Right atrium auricular region (tissue), 2 donors: ENCODE data around the gene TSHR. TPM values are rescaled to one million over a fixed set of nuclear protein-coding genes. Genes with fewer than 3 reads are reported as not detected.

ENCODE experiments used
- DNase-seq: peaks from one replicate; pipeline ENCODE4 v3.0.0-alpha.2; 2019; ENCODE audit warnings: low spot score
- H3K27ac ChIP-seq, 2 donors: fragments of 200-600 bp; sonication (generic); 1 replicate in 1 of 2; 2 replicates in 1 of 2; pipeline ENCODE4 v1.5.1; 2016 to 2019
- H3K27me3 ChIP-seq, 2 donors: fragments of 200-600 bp; sonication (generic); one replicate each; pipeline versions ENCODE4 v1.5.1 to v1.6.0; 2017 to 2019
- H3K36me3 ChIP-seq: fragments of 200-600 bp; sonication (generic); one replicate; pipeline ENCODE4 v1.5.1; 2016
- H3K4me1 ChIP-seq, 2 donors: fragments of 200-600 bp; sonication (generic); one replicate each; pipeline versions ENCODE4 v1.5.1 to v1.6.0; 2017 to 2019
- H3K4me3 ChIP-seq, 2 donors: fragments of 200-600 bp; sonication (generic); 1 replicate in 1 of 2; 2 replicates in 1 of 2; pipeline ENCODE4 v1.5.1; 2017 to 2019; ENCODE audit warnings: mild to moderate bottlenecking in 1 of 2, moderate library complexity in 1 of 2
- H3K9me3 ChIP-seq, 2 donors: fragments of 200-600 bp; sonication (generic); one replicate each; pipeline ENCODE4 v1.5.1; 2019
- total RNA-seq, 2 donors: library from RNA; depleted of rRNA; stranded (reverse); fragments of >200 nt; gene quantifications; one replicate each; pipeline ENCODE4 v1.1.0, GENCODE V29; 2016
- TF ChIP-seq, protein P1 (sequence below), 2 donors: fragments of 200-600 bp; sonication (generic); IDR thresholded peaks; one replicate each; pipeline ENCODE4 v1.5.1; 2019; ENCODE audit warnings: antibody characterized with exemption in 2 of 2

The TSHR gene
- total RNA-seq, 2 donors from 2014 or later: not detected

DNA sequence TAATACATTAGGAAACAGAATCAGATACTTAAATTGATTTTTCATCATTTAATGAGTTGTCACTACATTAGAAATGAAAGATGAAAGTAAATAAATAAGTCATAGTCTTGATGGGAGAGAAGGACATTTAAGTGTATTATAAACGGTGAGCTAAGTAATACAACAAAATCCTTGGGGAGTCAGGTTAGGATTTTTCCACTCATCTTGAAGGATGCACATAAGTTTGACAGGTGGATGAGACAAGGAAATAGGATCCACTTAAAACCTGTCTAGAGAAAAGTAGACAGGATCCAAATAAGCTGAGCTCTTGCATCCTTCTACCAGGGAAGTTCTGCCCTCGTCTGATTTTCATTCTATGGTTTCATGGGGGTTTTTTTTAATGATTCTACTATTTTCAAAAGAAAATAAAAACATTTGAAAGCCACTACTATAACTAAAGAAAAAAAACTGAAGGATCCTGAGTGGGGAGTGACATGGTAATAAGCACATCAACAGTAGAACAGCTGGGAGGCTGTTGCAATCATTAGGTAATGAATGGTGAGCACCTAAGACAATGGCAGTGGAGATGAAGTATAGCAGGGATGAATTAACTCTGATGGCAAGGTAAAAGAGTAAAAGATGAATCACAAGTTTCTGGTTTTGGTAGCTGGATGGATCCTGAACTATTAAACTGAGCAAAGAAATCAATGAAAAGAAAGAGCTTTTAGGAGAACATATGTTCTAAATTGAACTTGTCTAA is 30.9 kb upstream of the TSHR start:
- no peaks in the 10 kb centered on the region for H3K9me3 ChIP-seq
- H3K27me3 ChIP-seq: no peaks in the 10 kb centered on the region
- no peak overlapping the region for H3K4me3 ChIP-seq
- peaks cover 0 to 11% of the 10 kb centered on the region in 2 donors for H3K4me1 ChIP-seq
- no peaks in the 10 kb centered on the region for H3K36me3 ChIP-seq
- TF ChIP-seq, protein P1, sequence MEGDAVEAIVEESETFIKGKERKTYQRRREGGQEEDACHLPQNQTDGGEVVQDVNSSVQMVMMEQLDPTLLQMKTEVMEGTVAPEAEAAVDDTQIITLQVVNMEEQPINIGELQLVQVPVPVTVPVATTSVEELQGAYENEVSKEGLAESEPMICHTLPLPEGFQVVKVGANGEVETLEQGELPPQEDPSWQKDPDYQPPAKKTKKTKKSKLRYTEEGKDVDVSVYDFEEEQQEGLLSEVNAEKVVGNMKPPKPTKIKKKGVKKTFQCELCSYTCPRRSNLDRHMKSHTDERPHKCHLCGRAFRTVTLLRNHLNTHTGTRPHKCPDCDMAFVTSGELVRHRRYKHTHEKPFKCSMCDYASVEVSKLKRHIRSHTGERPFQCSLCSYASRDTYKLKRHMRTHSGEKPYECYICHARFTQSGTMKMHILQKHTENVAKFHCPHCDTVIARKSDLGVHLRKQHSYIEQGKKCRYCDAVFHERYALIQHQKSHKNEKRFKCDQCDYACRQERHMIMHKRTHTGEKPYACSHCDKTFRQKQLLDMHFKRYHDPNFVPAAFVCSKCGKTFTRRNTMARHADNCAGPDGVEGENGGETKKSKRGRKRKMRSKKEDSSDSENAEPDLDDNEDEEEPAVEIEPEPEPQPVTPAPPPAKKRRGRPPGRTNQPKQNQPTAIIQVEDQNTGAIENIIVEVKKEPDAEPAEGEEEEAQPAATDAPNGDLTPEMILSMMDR (IDR thresholded peaks at IDR 0.05): no peak
- no peak overlapping the region for H3K27ac ChIP-seq
- DNase-seq: no peak

DNA sequence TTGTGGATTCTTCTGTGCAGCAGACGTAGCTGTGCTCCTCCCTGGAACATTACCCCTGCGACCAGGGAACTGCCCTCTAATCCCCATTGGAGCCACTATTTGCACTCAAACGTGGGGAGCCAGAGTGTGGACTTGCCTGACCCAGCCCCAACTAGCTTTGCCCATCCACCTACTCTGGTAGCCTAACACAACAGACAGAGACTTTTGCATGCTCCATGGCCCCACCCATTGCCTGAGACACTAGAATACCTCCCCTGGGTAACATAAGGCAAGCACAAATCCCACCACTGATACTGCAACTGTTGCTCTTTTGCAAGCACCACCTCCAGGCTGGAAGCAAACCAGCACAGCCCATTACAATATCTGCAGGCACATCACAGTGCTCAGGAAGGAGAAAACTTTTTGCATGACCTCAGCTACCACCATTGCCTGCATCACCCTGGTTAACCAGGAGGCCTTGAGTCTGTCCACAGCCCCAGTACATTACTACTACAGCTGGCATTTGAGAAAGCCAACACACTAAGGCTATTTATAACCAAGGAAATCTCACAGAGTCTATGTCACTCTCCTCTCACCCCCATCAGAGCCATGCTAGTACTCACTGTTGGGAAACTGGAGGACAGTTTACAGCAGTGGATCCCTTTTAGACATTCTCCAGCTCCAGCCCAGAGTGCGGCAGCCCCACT is 28.9 kb upstream of the TSHR start:
- Histone ChIP-seq H3K9me3 (no peaks in the 10 kb centered on the region), H3K4me1 (peaks cover 0 to 11% of the 10 kb centered on the region in 2 donors), H3K27ac (no peak overlapping the region), H3K27me3 (no peaks in the 10 kb centered on the region), H3K4me3 (no peak overlapping the region), H3K36me3 (no peaks in the 10 kb centered on the region)
- TF ChIP-seq, protein P1 (IDR thresholded peaks at IDR 0.05): no peak
- no peak for DNase-seq

DNA sequence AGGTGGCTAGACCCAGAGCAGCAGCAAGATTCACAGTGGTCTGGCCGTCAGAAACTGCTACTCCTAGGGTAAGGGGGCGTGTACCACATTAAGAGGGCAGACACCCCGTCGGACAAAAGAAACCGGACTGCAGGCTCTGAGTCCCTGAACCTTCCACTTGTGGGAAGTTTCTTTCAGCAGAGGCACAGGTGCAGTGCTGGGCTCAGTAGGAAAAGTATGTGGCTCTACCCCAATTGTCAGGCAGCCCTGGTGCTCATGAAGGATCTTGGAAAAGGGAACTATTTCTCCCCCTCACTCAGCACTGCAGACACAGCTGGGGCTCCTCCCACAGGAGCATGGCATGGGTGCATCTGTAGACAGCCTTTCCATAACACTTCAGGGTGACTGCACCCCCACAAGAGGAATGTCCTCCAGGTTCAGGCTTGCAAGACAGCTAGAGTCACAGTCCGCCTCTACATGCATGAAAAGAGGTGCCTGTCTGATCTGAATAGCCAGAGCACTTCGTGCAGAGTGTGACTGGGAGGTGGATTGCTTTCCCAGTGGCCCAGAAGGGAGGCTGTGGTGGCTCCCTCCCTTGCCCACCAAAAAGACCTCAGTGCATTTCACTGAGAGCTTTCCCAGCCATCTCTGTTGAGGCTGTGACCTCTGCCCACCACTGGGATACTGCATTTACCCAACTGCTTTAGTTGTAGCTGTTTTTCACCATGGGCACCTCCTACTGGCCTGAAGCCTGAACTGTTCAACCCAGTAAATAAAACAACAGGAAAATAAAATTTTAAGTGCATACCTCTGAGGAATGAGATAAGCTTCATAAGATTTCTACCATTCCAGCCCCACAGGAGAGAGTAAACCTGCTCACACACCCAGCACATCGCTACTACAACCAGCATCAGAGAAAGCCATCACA is 28.1 kb upstream of the TSHR start:
- no peak overlapping the region for H3K27ac ChIP-seq

DNA sequence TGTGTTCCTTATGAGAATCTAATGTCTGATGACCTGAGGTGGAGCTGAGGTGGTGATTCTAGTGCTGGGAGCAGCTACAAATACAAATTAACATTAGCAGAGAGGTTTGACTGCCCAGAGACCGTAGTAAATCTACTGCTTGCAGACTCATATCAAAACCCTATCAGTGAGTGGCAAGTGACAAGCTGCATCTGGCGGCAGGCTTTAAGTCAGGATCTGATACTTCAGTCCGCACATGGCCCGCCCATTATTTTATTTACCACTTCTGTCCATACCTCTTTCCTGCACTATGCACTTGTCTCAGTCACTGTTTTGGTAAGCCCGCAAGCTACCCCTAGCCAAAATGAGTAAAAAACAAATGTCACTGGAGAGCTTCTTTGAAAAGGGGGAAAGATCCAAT is 25.3 kb upstream of the TSHR start:
- Histone ChIP-seq H3K27ac (no peak overlapping the region), H3K4me3 (no peak overlapping the region), H3K36me3 (no peaks in the 10 kb centered on the region), H3K9me3 (no peaks in the 10 kb centered on the region), H3K4me1 (peaks cover 0 to 11% of the 10 kb centered on the region in 2 donors), H3K27me3 (no peaks in the 10 kb centered on the region)
- TF ChIP-seq, protein P1 (IDR thresholded peaks at IDR 0.05): no peak
- DNase-seq: no peak

More for the DNA sequence above, 28.1 kb upstream of the TSHR start:
- no peaks in the 10 kb centered on the region for H3K36me3 ChIP-seq
- H3K4me1 ChIP-seq: peaks cover 0 to 11% of the 10 kb centered on the region in 2 donors
- no peak for DNase-seq
- H3K9me3 ChIP-seq: no peaks in the 10 kb centered on the region
- TF ChIP-seq, protein P1 (IDR thresholded peaks at IDR 0.05): no peak
- H3K4me3 ChIP-seq: no peak overlapping the region
- H3K27me3 ChIP-seq: no peaks in the 10 kb centered on the region

DNA sequence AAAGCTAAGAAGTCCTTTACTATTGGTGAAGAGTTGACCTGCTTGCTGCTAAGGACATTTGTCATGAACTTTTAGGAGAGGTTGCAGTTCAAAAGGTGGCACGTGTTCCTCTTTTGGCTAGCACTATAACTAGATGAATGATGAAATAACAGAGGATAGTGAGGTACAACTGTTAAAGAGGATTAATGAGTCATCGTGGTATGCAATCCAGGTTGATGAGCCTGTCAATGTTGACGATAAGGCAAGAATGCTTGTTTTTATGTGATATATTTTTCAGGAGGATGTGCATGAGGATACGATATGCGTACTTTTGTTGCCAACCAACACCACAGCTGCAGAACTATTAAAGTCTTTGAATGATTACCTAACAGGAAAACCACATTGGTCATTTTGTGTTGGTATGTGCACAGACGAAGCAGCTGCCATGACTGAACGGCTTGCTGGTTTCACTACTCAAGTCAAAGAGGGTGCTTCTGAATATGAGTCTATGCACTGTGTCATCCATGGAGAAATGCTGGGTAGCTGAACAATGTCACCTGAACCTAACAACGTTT is 24.5 kb upstream of the TSHR start:
- H3K27ac ChIP-seq: no peak overlapping the region
- DNase-seq: no peak
- TF ChIP-seq, protein P1 (IDR thresholded peaks at IDR 0.05): no peak
- no peaks in the 10 kb centered on the region for H3K27me3 ChIP-seq
- no peaks in the 10 kb centered on the region for H3K36me3 ChIP-seq
- no peaks in the 10 kb centered on the region for H3K9me3 ChIP-seq
- H3K4me3 ChIP-seq: no peak overlapping the region
- peaks cover 0 to 11% of the 10 kb centered on the region in 2 donors for H3K4me1 ChIP-seq
